GM12878 (cell line): ENCODE data around the gene GIGYF1. TPM values are rescaled to one million over a fixed set of nuclear protein-coding genes. Genes with fewer than 3 reads are reported as not detected.
A peak's percentile ranks its signal among the peaks of the same experiment; 100 is the strongest.

Experiments used
- ATAC-seq: fragments of 200-7000 bp; cut with Tn5 transposase; 3 replicates; pipeline ENCODE4 v1.9.1; 2020; ENCODE audit warnings: mild to moderate bottlenecking, moderate library complexity
- BruUV-seq: library from RNA; stranded (reverse); fragments of 400-500 nt; replicated peaks from 2 replicates; lab custom pipeline; 2021; lab: Mats Ljungman, UMichigan
- CTCF ChIA-PET: fragments of 300-600 bp; sonication (Branson Sonifier 250); formaldehyde crosslinking; extraction: SDS; loops from one replicate; lab custom pipeline; 2021; ENCODE audit warnings: inconsistent platforms; lab: Yijun Ruan, JAX
- POLR2A ChIA-PET: fragments of 350-600 bp; formaldehyde crosslinking; extraction: SDS; loops from one replicate; lab custom pipeline; 2021; ENCODE audit warnings: inconsistent platforms; lab: Charles Lee
- RAD21 ChIA-PET: fragments of 300-600 bp; sonication (Branson Sonifier 250); formaldehyde crosslinking; loops from one replicate; lab custom pipeline; 2023; ENCODE audit warnings: antibody characterized with exemption; ENCODE audit not compliant: unreplicated experiment; lab: Charles Lee
- SMC1A ChIA-PET: fragments of 300-600 bp; sonication (Branson Sonifier 250); formaldehyde crosslinking; loops from one replicate; lab custom pipeline; 2023; ENCODE audit not compliant: unreplicated experiment, uncharacterized antibody; lab: Charles Lee
- DNase-seq: peaks from one replicate; pipeline ENCODE4 v3.0.0-alpha.2; 2011; ENCODE audit warnings: low read depth, low spot score
- FAIRE-seq: peaks from 3 replicates; lab custom pipeline; 2011; peaks lifted over from hg19 to GRCh38; lab: Jason Lieb, UNC
- H2AFZ ChIP-seq: 2 replicates; pipeline ENCODE4 v1.6.0; 2011; ENCODE audit warnings: low read depth, low read length, control low read depth; ENCODE audit not compliant: control insufficient read depth
- H3K27ac ChIP-seq: 2 replicates; pipeline ENCODE4 v1.5.1; 2011; ENCODE audit warnings: control low read depth; ENCODE audit not compliant: control insufficient read depth, insufficient read depth
- H3K27me3 ChIP-seq, 2 experiments: replicated peaks in 1 of 2; 2 replicates each; pipeline versions ENCODE4 v1.6.0 to v1.6.1; 2011; ENCODE audit warnings: low read length in 1 of 2; ENCODE audit not compliant: control insufficient read depth in 2 of 2, insufficient read depth in 2 of 2
- H3K36me3 ChIP-seq, 2 experiments: 2 replicates each; pipeline ENCODE4 v1.5.1; 2011; ENCODE audit warnings: low read length in 1 of 2; ENCODE audit not compliant: control insufficient read depth in 2 of 2, insufficient read depth in 2 of 2
- H3K4me1 ChIP-seq: 2 replicates; pipeline ENCODE4 v1.6.1; 2011; ENCODE audit warnings: mild to moderate bottlenecking, low read length, moderate library complexity, mixed read lengths; ENCODE audit not compliant: control insufficient read depth, insufficient read depth
- H3K4me2 ChIP-seq: 2 replicates; pipeline ENCODE4 v1.6.0; 2011; ENCODE audit warnings: control low read depth; ENCODE audit not compliant: control insufficient read depth, insufficient read depth
- H3K4me3 ChIP-seq: fragments of 200-600 bp; sonication (generic); 2 replicates; pipeline ENCODE4 v1.5.1; 2016
- H3K79me2 ChIP-seq: 2 replicates; pipeline ENCODE4 v1.6.0; 2011; ENCODE audit warnings: low read length; ENCODE audit not compliant: control insufficient read depth, insufficient read depth
- H3K9ac ChIP-seq: 2 replicates; pipeline ENCODE4 v1.8.0; 2011; ENCODE audit warnings: low read length, control low read depth, mixed read lengths; ENCODE audit not compliant: control insufficient read depth, insufficient read depth
- H3K9me3 ChIP-seq: replicated peaks from 3 replicates; pipeline ENCODE4 v1.5.1; 2011; ENCODE audit warnings: mild to moderate bottlenecking, low read length; ENCODE audit not compliant: control insufficient read depth, insufficient read depth
- H4K20me1 ChIP-seq: 2 replicates; pipeline ENCODE4 v1.6.0; 2011; ENCODE audit not compliant: control insufficient read depth, insufficient read depth
- BCL11A ChIP-seq: IDR thresholded peaks from 2 replicates; pipeline ENCODE4 v1.6.1; 2011; ENCODE audit warnings: low read depth, low read length
- ESRRA ChIP-seq: IDR thresholded peaks from 2 replicates; pipeline ENCODE4 v1.6.1; 2012; ENCODE audit warnings: mild to moderate bottlenecking, low read length, improper control_type of control experiment
- LARP7 ChIP-seq: fragments of 450-650 bp; IDR thresholded peaks from 2 replicates; pipeline ENCODE4 v1.6.1; 2017; ENCODE audit warnings: mild to moderate bottlenecking
- MXI1 ChIP-seq: fragments of 150-350 bp; IDR thresholded peaks from 2 replicates; pipeline ENCODE4 v1.6.1; 2011; ENCODE audit warnings: low read depth, mild to moderate bottlenecking, inconsistent platforms, low read length, improper control_type of control experiment
- NKRF ChIP-seq: fragments of 450-650 bp; conservative IDR thresholded peaks from 2 replicates; pipeline ENCODE4 v1.6.1; 2017; ENCODE audit warnings: mild to moderate bottlenecking, moderate library complexity
- NR2F1 ChIP-seq: fragments of 450-650 bp; conservative IDR thresholded peaks from 2 replicates; pipeline ENCODE4 v1.6.1; 2017; ENCODE audit warnings: mild to moderate bottlenecking
- PBX3 ChIP-seq: IDR thresholded peaks from 2 replicates; pipeline ENCODE4 v1.6.1; 2011; ENCODE audit warnings: mild to moderate bottlenecking, low read depth, low read length, moderate library complexity; ENCODE audit not compliant: insufficient replicate concordance
- POLR2AphosphoS2 ChIP-seq: IDR thresholded peaks from 2 replicates; pipeline ENCODE4 v1.6.1; 2011; ENCODE audit warnings: low read depth, mild to moderate bottlenecking, low read length, improper control_type of control experiment, moderate library complexity
- POU2F2 ChIP-seq: IDR thresholded peaks from 3 replicates; pipeline ENCODE4 v1.6.1; 2011; ENCODE audit warnings: low read depth, mild to moderate bottlenecking, low read length, borderline replicate concordance
- RCOR1 ChIP-seq: conservative IDR thresholded peaks from 2 replicates; pipeline ENCODE4 v1.6.1; 2012; ENCODE audit warnings: low read depth, low read length, improper control_type of control experiment
- RELA ChIP-seq: fragments of 450-650 bp; IDR thresholded peaks from 2 replicates; pipeline ENCODE4 v1.8.0; 2014; ENCODE audit warnings: borderline replicate concordance; ENCODE audit not compliant: partially characterized antibody
- WRNIP1 ChIP-seq: IDR thresholded peaks from 2 replicates; pipeline ENCODE4 v1.6.1; 2011; ENCODE audit warnings: low read depth, low read length, improper control_type of control experiment, borderline replicate concordance
- ZBTB40 ChIP-seq: fragments of 450-650 bp; IDR thresholded peaks from 2 replicates; pipeline ENCODE4 v1.6.1; 2016; ENCODE audit warnings: mild to moderate bottlenecking, moderate library complexity, borderline replicate concordance
- WGBS: methylation state at CpG from one replicate; pipeline ENCODE4 v1.1.6; 2016; ENCODE audit warnings: low lambda C conversion rate; ENCODE audit not compliant: insufficient replicate concordance, insufficient coverage; ENCODE audit errors: missing lambda C conversion rate; 5-methylcytosine and 5-hydroxymethylcytosine counted together
- in situ Hi-C: fragments of 300-500 bp; cut with MboI; formaldehyde crosslinking; loops from 9 replicates; pipeline ENCODE4 v1.14.3; 2018; ENCODE audit warnings: mixed read lengths
- intact Hi-C: fragments of 100-400 bp; cut with micrococcal nuclease; formaldehyde crosslinking; loops from one replicate; pipeline ENCODE4 v1.14.2; 2022; ENCODE audit not compliant: unreplicated experiment
- polyA plus RNA-seq, 11 experiments: library from polyadenylated mRNA; depleted of rRNA in 4 of 11; unstranded in 6 of 11; stranded (reverse) in 5 of 11; fragments of >200 nt; fragmentation: Nextera tagmentation in 4 of 11; fragmentation: Illumina TruSeq in 1 of 11; extraction: Ambion mirVana in 4 of 11; extraction: Trizol in 1 of 11; gene quantifications; 1 replicate in 1 of 11; 2 replicates in 10 of 11; pipeline versions ENCODE4 v1.2.1 to v1.2.3, GENCODE V29; 2011 to 2016; ENCODE audit warnings: inconsistent platforms in 2 of 11, missing spikeins in 2 of 11, low read depth in 1 of 11
- total RNA-seq, 4 experiments: library from RNA; depleted of rRNA in 3 of 4; stranded (reverse); fragments of >200 nt in 3 of 4; fragmentation: Illumina TruSeq in 1 of 4; extraction: Trizol in 1 of 4; gene quantifications; 2 replicates each; pipeline versions ENCODE4 v1.2.1 to v1.2.3, GENCODE V29; 2013 to 2021

GIGYF1 gene
- total and polyA plus RNA-seq, 10 of the 15 experiments (the other 5 are each of a cell fraction or from before 2014, with no cell fraction given): 0.31 to 47.2 (median 9.9) TPM

- TF ChIP-seq ZBTB40: no peak
- no peak for TF ChIP-seq BCL11A
- TF ChIP-seq POLR2AphosphoS2: no peak
- TF ChIP-seq ESRRA: no peak
Observed at GRCh38 chr7:100673942-100674410, 20.1 kb downstream of the GIGYF1 start (continued).

- Histone ChIP-seq H2AFZ (peak within 1 kb of the TSS; percentile 98), H3K79me2 (peaks cover 24% of the 10 kb centered on the region), H3K4me3 (peak within 1 kb of the TSS; percentile 98), H3K27me3 (no peaks in the 10 kb centered on the region), H3K9ac (peak within 1 kb of the TSS; percentile 94), H3K4me1 (no peaks in the 10 kb centered on the region; the same call in 1 of the 2 replicates), H3K36me3 (peaks cover 4 to 17% of the 10 kb centered on the region in 2 experiments; a peak in 2 of 4 replicates), H3K9me3 (no peaks in the 10 kb centered on the region), H4K20me1 (0 out of 2 replicates have a peak, but pooled peaks cover 3% of the 10 kb centered on the region), H3K4me2 (peak within 1 kb of the TSS; percentile 72), H3K27ac (peak within 1 kb of the TSS; percentile 92)
- FAIRE-seq (peak; percentile 99), DNase-seq (peak; percentile 95), ATAC-seq (peak; percentile 72)
- POLR2A ChIA-PET: interaction anchor here (0.7 to 1.3 kb wide), 4 partner anchors 61 to 118 kb away, joined by 3 to 6 read pairs (median 4); partner anchors contain the start of genes FBXO24 and MOSPD3
- RAD21 ChIA-PET: interaction anchor here (0.7 to 1.0 kb wide), 2 partner anchors 32 to 60 kb away, joined by 3 to 7 read pairs; partner anchors contain the start of gene POP7
- intact Hi-C loops: loop anchor here (2.0 kb wide), 1 partner anchor 61 kb away; the partner anchor contains the start of gene MOSPD3
- WGBS: 1% methylated on average over 35 of the region's 65 CpGs
- in situ Hi-C loops: no loop called here
- SMC1A ChIA-PET: interaction anchor here (0.6 to 1.0 kb wide), 4 partner anchors 9 to 244 kb away, joined by 3 read pairs; partner anchors contain the start of gene MOSPD3
- CTCF ChIA-PET: interaction anchor here (0.9 to 1.3 kb wide), 5 partner anchors 16 to 39 kb away, joined by 3 to 6 read pairs (median 4); partner anchors contain the start of gene POP7
- no TSS peak for BruUV-seq
- 0 out of 2 replicates have a peak, but pooled peaks have one; percentile 31 for TF ChIP-seq MXI1
- TF ChIP-seq WRNIP1: 0 out of 2 replicates have a peak, but pooled peaks have one; percentile 86
- TF ChIP-seq LARP7: peak; percentile 99
- TF ChIP-seq NKRF: peak; percentile 93
- TF ChIP-seq PBX3: peak; percentile 78
- TF ChIP-seq POU2F2: 0 out of 3 replicates have a peak, but pooled peaks have one; percentile 28
- TF ChIP-seq RELA: peak; percentile 93
- peak; percentile 86 for TF ChIP-seq NR2F1
- 0 out of 2 replicates have a peak, but pooled peaks have one; percentile 27 for TF ChIP-seq RCOR1
Observed at GRCh38 chr7:100673302-100673941, 20.6 kb downstream of the GIGYF1 start, which contains the start of gene GNB2. Gene GNB2, plus strand, starts transcription at chr7:100673740. Its CDS starts 2,526 bp downstream, at chr7:100676266.
